ENCODE measurements around the gene EXOC7.
"Not testable (repeated sequence)": the region's sequence is repeated elsewhere in the genome, so short reads cannot be mapped to it uniquely, and the experiment has no call there.

The EXOC7 gene

GRCh38 chr17:76046064-76046463 is 57.5 kb downstream of the EXOC7 start:
- no peak for DNase-seq

GRCh38 chr17:76044475-76045007 is 59.0 kb downstream of the EXOC7 start:
- not testable (repeated sequence) for DNase-seq

GRCh38 chr17:76042868-76043267 is 60.7 kb downstream of the EXOC7 start:
- DNase-seq = not testable (repeated sequence)

GRCh38 chr17:76040376-76040775 is 63.2 kb downstream of the EXOC7 start:
- DNase-seq = no peak

GRCh38 chr17:76039121-76039520 is 64.5 kb downstream of the EXOC7 start:
- DNase-seq = no peak

GRCh38 chr17:76038050-76038449 is 65.5 kb downstream of the EXOC7 start:
- no peak for DNase-seq

GRCh38 chr17:76036497-76037261 is 66.9 kb downstream of the EXOC7 start:
- peak in 1 of 51 donors; percentile 9 for DNase-seq

- no peak for DNase-seq
Measured at GRCh38 chr17:76034428-76035350, 68.9 kb downstream of the EXOC7 start.

- DNase-seq = no peak
Measured at GRCh38 chr17:76033139-76033538, 70.4 kb downstream of the EXOC7 start.

- DNase-seq = no peak
Measured at GRCh38 chr17:76032780-76033108, 70.8 kb downstream of the EXOC7 start.

- peak in 1 of 51 donors; percentile 2 for DNase-seq
Measured at GRCh38 chr17:76032073-76032779, 71.4 kb downstream of the EXOC7 start.
